GM12874 (cell line): ENCODE results near the gene CYB5A.

Source experiments
- CTCF ChIP-seq: IDR thresholded peaks from 2 replicates; pipeline ENCODE4 v1.5.1; 2011; ENCODE audit warnings: low read depth, mild to moderate bottlenecking, control low read depth, low read length, moderate library complexity; ENCODE audit not compliant: insufficient read depth

The CYB5A gene

GRCh38 chr18:74257083-74257482 lies 34.7 kb downstream of the CYB5A start:
- no peak for TF ChIP-seq CTCF

GRCh38 chr18:74256190-74256589 lies 35.6 kb downstream of the CYB5A start:
- no peak for TF ChIP-seq CTCF

GRCh38 chr18:74255131-74255616 lies 36.6 kb downstream of the CYB5A start:
- no peak for TF ChIP-seq CTCF

GRCh38 chr18:74252039-74252395 lies 39.7 kb downstream of the CYB5A start:
- TF ChIP-seq CTCF = no peak

GRCh38 chr18:74251297-74252038 lies 40.3 kb downstream of the CYB5A start:
- no peak for TF ChIP-seq CTCF

GRCh38 chr18:74250131-74250530 lies 41.6 kb downstream of the CYB5A start:
- TF ChIP-seq CTCF = no peak

- no peak for TF ChIP-seq CTCF
Measured at GRCh38 chr18:74249181-74249968, 42.4 kb downstream of the CYB5A start.
